Hepatocyte (in vitro differentiated cells): ENCODE measurements around the gene MEIKIN.

Experiments
- CTCF ChIP-seq: fragments of 200-600 bp; sonication (generic); IDR thresholded peaks from 2 replicates; pipeline ENCODE4 v1.5.1; 2016; ENCODE audit warnings: antibody characterized with exemption, mild to moderate bottlenecking; ENCODE audit not compliant: poor library complexity
- EZH2 ChIP-seq: fragments of 200-600 bp; sonication (generic); IDR thresholded peaks from 2 replicates; pipeline ENCODE4 v1.6.1; 2016; ENCODE audit warnings: antibody characterized with exemption, mild to moderate bottlenecking, borderline replicate concordance
- EZH2phosphoT487 ChIP-seq: fragments of 200-600 bp; sonication (generic); IDR thresholded peaks from one replicate; pipeline ENCODE4 v1.6.1; 2018; ENCODE audit warnings: antibody characterized with exemption, mild to moderate bottlenecking, low read depth, moderate library complexity; ENCODE audit not compliant: unreplicated experiment, severe bottlenecking

DNA sequence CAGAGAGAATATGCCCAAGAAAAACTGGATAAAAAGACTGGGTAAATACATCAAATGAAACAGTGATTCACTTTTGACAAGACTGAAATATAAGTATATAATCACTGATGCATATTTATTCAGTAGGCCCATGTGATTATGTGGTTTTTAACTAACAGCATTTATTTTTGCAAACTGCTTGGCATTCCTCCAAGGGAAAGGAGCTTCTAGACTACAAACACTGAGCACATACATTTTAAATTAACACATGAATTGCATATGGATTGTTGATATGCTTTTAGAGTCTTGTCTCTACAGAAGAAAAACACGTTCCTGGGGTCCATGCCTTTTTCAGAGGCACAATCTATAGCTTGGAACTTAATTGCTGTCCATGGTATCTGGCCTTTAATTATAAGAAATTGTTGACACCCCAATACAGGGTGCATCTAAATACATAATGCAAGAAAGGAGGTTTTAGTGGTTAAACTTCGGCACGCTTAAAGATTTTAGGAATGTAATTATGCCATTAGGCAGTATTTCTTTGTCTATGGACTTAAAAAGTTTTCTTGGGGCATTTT lies 6.9 kb upstream of the MEIKIN start:
- TF ChIP-seq CTCF (no peak), EZH2phosphoT487 (no peak), EZH2 (no peak)
